HFFc6 (cell line): ENCODE results near the gene TMEM150B. TPM values are rescaled to one million over a fixed set of nuclear protein-coding genes. Genes with fewer than 3 reads are reported as not detected.

Source experiments
- DNase-seq: peaks from one replicate; pipeline ENCODE4 v3.0.0-alpha.2; 2018
- H3K27ac Mint-ChIP-seq: 2 replicates; pipeline ENCODE4 v1.8.0; 2020; ENCODE audit warnings: mild to moderate bottlenecking, mixed read lengths
- H3K27me3 Mint-ChIP-seq: 2 replicates; pipeline ENCODE4 v1.8.0; 2021; ENCODE audit warnings: mild to moderate bottlenecking, moderate library complexity, mixed read lengths; ENCODE audit not compliant: insufficient read depth
- H3K36me3 Mint-ChIP-seq: 2 replicates; pipeline ENCODE4 v1.8.0; 2021; ENCODE audit warnings: low read depth, mixed read lengths
- H3K4me1 Mint-ChIP-seq: 2 replicates; pipeline ENCODE4 v1.8.0; 2020; ENCODE audit warnings: low read depth, mixed read lengths
- H3K4me3 Mint-ChIP-seq: 2 replicates; pipeline ENCODE4 v1.8.0; 2020; ENCODE audit warnings: mild to moderate bottlenecking, moderate library complexity, mixed read lengths
- H3K9me3 Mint-ChIP-seq: 2 replicates; pipeline ENCODE4 v1.8.0; 2020; ENCODE audit warnings: mild to moderate bottlenecking, mixed read lengths
- CTCF ChIP-seq: fragments of 200-600 bp; sonication (generic); IDR thresholded peaks from 2 replicates; pipeline ENCODE4 v1.5.0; 2021; ENCODE audit warnings: antibody characterized with exemption, mild to moderate bottlenecking
- total RNA-seq, 6 experiments: library from RNA; stranded (reverse); fragmentation: NEBNext Ultra II Directional; extraction: Animal tissue kit (Norgen Biotek cat#: 25700); gene quantifications; 2 replicates in 1 of 6; 3 replicates in 5 of 6; pipeline ENCODE4 v1.2.3, GENCODE V29; 2021

Gene TMEM150B
- total RNA-seq, 6 experiments from 2014 or later: not detected

GRCh38 chr19:55358943-55359908 is 34.1 kb upstream of the TMEM150B start:
- Mint-ChIP-seq H3K36me3 (no peaks in the 10 kb centered on the region), H3K27me3 (peaks cover 10% of the 10 kb centered on the region), H3K27ac (no peak overlapping the region), H3K9me3 (no peaks in the 10 kb centered on the region), H3K4me3 (no peak overlapping the region), H3K4me1 (no peaks in the 10 kb centered on the region)
- no peak for DNase-seq
- no peak for TF ChIP-seq CTCF

- Mint-ChIP-seq H3K4me3 (no peak overlapping the region), H3K9me3 (no peaks in the 10 kb centered on the region), H3K36me3 (no peaks in the 10 kb centered on the region), H3K4me1 (no peaks in the 10 kb centered on the region), H3K27ac (no peak overlapping the region), H3K27me3 (peaks cover 6% of the 10 kb centered on the region)
- no peak for DNase-seq
- TF ChIP-seq CTCF: no peak
Measured at GRCh38 chr19:55358493-55358892, 33.4 kb upstream of the TMEM150B start.

GRCh38 chr19:55355213-55355821 is 30.2 kb upstream of the TMEM150B start:
- no peak for DNase-seq
- Mint-ChIP-seq H3K4me1 (no peaks in the 10 kb centered on the region), H3K27ac (no peak overlapping the region), H3K27me3 (peaks cover 18% of the 10 kb centered on the region), H3K9me3 (no peaks in the 10 kb centered on the region), H3K36me3 (no peaks in the 10 kb centered on the region), H3K4me3 (no peak overlapping the region)
- TF ChIP-seq CTCF: no peak

GRCh38 chr19:55354698-55355212 is 29.6 kb upstream of the TMEM150B start, which contains the start of gene COX6B2:
Gene COX6B2, minus strand, starts transcription at chr19:55354719. Its CDS starts 198 bp downstream, at chr19:55354521.
- Mint-ChIP-seq H3K27me3 (peaks cover 18% of the 10 kb centered on the region), H3K36me3 (no peaks in the 10 kb centered on the region), H3K27ac (no peak within 1 kb of the TSS), H3K9me3 (no peaks in the 10 kb centered on the region), H3K4me1 (no peaks in the 10 kb centered on the region), H3K4me3 (peak within 1 kb of the TSS; percentile 55)
- TF ChIP-seq CTCF: no peak
- DNase-seq: no peak

- Mint-ChIP-seq H3K4me1 (no peaks in the 10 kb centered on the region), H3K9me3 (no peaks in the 10 kb centered on the region), H3K27me3 (peaks cover 18% of the 10 kb centered on the region), H3K36me3 (no peaks in the 10 kb centered on the region), H3K4me3 (peak overlapping the region; percentile 55), H3K27ac (no peak overlapping the region)
- TF ChIP-seq CTCF: no peak
- DNase-seq: no peak
Measured at GRCh38 chr19:55353803-55354697, 28.9 kb upstream of the TMEM150B start.
